Measurements from ENCODE around the gene EPN2.
A peak's percentile ranks its signal among the peaks of the same experiment; 100 is the strongest.

The EPN2 gene

DNA sequence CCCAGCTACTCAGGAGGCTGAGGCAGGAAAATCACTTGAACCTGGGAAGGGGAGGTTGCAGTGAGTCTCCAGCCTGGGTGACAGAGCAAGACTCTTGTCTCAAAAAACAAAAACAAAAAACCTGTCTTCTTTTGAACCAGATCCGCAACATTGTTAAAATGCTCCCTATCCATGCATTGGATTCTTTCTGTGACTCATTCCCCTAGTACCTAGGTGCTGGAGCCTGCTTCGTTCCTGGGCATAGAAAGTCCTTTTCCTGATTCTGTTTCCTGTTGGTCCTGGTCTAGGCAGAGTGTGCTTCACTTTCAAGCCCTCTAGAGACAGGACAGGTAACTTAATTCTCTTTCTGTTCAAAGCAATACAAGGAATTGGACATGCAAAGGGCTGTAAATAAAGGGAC lies 5.2 kb downstream of the EPN2 start:
- DNase-seq = no peak

DNA sequence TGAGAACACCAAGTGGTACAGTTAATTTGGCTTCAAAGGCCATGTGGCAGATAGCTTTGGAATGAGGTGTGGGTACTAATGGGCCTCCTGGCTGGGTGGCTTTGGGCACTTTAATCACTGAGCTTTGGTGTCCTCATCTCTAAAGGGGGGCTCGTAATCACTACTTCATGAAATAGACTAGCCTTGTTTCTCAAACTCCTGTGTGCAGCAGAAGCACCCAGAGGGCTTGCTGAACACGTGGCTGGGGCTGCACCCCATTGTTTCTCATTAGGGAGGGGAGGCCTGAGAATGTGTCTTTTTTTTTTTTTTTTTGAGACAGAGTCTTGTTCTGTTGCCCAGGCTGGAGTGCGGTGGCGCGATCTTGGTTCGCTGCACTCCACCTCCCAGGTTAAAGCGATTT lies 5.8 kb downstream of the EPN2 start:
- DNase-seq = no peak

- no peak for DNase-seq
Measured at GRCh38 chr17:19243838-19244237, 6.7 kb downstream of the EPN2 start.

DNA sequence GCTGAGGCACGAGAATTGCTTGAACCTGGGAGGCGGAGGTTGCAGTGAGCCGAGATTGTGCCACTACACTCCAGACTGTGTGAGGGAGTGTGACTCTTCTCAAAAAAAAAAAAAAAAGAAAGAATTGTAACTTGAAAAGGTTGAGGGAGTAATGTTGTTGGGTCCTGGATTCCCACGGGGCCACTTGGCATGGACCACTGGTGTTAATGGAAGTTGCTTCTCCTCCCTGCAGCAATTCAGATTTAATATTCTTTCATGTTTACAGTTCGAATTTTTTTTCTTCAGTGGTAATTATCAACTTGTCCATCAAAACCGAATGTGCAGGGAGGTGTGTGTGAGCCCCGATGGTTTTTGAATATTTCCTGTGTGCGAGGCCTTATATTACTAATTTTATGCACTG lies 7.2 kb downstream of the EPN2 start:
- no peak for DNase-seq

DNA sequence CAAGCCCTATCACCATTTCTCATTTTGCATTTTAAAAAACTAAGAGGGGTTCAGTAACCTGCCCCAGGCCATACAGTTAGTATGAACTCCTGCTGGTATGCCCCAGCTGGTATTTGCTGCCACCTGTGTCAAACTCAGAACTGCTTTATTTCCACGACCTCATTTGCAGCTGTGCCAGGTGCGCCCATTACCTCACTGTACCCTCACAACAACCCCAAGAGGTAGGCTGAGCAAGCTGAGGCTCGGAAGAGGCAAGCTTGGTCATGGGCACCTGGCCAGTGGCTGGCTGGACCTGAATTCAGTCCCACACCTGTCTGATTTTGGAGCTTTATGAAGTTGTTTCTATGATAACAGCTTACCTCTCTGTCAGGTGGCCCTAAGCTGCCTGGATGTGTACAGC lies 7.6 kb downstream of the EPN2 start:
- DNase-seq = no peak

DNA sequence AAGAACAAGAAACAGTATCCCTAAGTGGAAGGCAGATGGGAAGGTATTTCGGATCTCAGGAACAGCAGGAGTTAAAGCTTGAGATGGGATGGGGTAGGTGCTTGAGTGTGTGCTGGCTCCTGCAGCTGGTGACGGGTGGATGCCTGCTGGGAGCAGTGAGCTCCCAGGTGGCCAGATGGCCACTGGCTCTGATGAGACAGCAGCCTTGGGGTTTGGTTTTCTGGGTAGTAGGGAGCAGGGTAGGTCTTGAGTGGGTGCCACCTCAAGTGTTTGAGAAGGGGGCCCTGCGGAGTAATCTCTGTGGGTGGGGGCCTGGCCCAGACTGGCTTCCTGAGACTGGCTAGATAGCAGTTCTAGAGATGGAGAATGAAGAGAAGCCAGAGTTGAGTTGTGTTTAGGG lies 10.3 kb downstream of the EPN2 start:
- DNase-seq = no peak

- peak; percentile 85 for DNase-seq
Measured at GRCh38 chr17:19248151-19248927, 11.2 kb downstream of the EPN2 start.

GRCh38 chr17:19248928-19249574 lies 11.9 kb downstream of the EPN2 start:
- peak; percentile 46 for DNase-seq

GRCh38 chr17:19249681-19250080 lies 12.5 kb downstream of the EPN2 start:
- no peak for DNase-seq

- no peak for DNase-seq
Measured at GRCh38 chr17:19250421-19251173, 13.4 kb downstream of the EPN2 start.

DNA sequence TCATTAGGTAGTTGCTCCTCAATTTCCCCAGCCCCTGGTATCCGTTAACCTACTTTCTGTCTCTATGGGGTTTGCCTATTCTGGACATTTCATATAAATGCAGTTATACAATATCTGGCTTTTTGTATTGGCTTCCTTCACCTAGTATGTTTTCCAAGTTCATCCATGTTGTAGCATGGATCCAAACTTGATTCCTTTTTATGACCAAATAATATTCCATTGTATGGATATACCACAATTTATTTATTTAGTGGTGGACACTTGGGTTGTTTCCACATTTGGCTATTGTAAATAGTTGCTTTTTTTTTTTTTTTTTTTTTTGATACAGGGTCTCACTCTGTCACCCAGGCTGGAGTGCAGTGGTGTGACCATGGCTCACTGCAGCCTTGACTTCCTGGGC lies 15.9 kb downstream of the EPN2 start:
- no peak for DNase-seq

DNA sequence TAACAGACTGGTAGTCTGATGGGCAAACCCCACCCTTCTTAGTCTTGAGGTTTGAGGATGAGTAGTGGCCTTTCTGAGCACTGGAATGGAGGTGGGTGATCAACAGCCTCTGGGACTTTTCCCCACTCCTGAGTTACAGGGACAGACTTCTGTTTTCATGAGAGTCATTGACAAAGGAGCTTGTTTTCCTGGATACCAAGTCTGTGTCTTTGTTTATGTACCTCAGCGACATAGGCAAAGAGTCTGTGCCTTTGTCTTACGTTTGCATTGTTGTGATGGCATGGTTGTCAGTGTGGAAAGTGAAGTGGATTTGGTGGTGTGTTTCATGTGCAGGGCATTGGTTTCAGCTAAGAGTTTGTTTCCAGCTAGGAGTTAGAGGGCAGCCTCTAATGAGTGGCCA lies 17.5 kb downstream of the EPN2 start:
- no peak for DNase-seq

GRCh38 chr17:19255279-19255678 lies 18.1 kb downstream of the EPN2 start:
- no peak for DNase-seq

GRCh38 chr17:19258371-19258770 lies 21.2 kb downstream of the EPN2 start:
- no peak for DNase-seq

DNA sequence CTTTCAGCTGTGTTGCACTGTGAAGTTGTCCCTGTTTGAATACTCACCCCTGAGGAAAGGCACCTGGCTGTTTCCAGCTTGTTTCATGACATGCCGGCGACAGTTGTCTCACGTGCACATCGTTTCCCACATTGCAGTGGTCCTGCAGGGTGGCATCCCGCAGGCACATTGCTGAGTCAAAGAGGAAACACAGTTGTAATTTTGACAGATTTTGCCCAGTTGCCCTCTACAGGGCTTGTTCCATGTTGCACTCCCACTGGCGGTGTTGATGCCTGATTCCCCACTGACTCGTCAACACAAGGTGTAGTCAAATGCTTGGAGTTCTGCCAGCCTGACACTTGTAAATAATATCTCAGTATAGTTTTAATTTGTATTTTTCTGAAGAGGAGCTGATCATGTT lies 23.8 kb downstream of the EPN2 start:
- DNase-seq = peak; percentile 62

- no peak for DNase-seq
Measured at GRCh38 chr17:19261426-19261825, 24.3 kb downstream of the EPN2 start.

DNA sequence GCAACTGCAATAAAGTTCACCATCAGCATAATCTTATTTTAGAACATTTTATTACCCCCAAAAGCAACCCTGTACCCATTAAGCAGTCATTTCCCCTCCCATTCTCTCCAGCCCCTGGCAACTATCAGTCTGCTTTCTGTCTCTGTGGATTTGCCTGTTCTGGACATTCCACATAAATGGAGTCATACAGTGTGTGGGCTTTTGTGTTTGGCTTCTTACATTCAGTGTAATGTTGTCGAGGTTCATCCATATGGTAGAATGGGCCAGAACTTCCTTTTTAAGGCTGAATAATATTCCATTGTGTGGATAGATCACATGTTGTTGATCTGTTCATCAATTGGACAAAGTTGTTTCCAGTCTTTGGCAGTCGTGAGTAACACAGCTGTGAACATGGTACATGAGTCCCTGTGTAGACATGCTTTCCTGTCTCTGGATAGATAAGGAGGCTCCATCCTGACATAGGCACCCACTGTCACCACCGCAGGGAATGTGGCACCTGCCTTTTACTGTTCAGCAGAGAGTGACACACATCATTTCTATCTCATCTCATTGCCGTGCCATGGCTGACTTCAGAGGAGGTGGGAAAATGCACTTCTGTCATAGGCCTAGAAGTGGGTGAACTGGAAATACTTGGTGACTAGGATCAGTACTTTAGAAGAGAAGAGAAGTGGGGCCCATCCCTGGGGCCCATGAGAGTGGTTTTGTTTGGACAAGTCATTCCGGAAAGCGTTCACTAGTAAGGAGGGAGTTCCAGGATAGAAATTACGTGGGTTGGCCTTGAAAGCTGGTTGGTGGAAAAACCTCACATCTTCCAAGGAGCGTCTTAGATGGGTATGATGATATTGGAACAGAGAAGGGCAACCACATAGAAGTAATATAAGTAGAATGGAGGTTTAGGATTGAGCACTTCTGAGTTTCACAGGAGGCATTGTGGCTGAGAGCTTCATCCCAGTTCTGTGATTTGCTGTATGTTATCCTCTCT lies 25.8 kb downstream of the EPN2 start:
- DNase-seq = no peak

DNA sequence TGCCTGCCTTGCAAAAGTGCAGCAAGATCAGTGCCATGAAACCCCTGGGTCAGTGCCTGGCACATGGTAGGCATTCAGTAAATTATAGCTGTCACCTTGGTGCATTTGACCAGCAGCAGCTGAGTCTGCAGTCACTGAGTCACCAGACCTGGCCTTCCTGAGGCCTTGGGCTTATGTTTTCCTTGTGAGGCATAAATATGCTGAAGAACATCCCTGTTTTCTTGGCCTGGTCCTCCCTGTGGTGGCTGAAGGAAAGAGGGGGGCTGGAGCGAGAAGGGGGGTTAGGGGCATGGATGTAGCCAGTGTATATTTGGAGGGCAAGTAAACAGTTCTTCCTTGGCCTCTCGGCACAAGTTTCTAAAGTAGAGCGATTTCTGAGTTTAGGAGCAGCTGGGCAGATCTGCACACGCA lies 26.5 kb downstream of the EPN2 start:
- DNase-seq = no peak

DNA sequence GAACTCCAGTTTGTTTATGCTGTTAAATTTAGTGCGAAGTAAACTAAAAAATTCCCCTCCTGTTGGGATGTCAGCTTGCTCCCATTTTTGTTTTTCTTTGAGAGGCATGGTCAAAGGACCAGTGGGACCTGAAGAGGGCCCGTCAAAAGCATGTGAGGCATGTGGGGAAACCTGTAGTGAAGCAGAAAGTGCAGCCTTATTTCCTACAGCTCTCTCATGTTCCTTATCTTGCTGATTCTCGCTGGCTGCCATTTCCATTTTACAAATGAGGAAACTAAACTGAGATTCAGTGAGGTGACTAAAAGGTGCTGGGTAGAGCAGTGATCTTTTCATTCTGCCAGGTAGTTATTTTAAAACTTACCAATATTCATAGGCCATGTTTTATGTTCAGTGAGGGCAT lies 27.1 kb downstream of the EPN2 start:
- DNase-seq = no peak

DNA sequence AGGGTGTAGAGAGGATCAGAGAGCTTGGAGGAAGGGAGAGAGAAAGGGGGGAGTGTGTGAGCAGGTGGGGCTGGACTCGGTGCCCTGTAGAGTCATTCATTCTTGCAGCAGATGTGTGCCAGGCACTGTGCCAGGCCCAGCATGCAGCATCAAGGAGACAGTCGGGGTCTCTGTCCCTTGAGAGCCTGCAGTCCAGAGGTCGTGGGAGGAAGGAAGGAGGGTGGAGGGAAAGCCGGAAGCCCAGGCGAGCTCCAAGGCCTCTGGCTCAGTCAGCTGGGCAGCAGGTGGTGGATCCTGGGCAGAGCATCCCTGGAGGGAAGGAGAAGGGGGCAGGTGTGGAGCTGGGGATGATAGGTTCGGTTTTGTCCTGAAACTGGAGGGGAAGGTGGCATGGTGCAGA lies 27.5 kb downstream of the EPN2 start:
- no peak for DNase-seq

DNA sequence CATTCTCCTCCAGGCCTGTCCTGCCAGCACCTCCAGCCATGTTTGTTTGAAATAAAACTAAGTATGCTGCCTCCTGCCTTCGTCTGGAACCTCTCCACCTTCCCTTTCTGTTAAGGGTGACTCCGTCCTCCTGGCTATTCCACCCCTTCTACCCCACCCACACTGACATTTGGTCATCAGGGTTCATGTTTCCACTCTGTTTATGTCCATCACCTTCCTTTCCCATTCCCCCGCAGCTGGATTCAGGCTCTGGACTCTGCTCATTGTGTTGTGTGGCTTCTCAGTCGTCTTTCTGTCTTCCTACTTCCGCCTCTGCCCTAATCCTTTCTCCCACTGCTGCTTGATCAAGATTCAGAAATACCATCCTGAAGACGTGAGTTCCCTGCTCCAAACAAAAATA lies 28.6 kb downstream of the EPN2 start:
- no peak for DNase-seq

DNA sequence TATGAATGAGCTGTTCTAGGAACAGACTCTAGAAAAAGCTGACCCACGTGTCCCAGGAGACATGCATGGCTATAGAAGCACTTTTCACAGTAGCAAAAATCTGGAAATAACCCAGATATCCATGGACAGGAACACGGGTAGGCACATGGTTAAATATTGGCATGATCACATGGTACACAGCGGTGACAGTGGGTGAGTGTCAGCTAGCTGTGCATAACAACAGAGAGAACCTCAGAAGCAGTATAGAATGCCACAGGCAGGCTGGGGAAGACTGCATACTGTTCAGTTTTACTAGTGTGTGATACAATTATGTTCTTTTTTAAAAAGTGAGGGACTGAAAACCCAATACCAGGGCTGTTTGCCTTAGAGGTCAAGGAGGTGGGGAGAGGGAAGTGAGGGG lies 31.4 kb downstream of the EPN2 start:
- no peak for DNase-seq

- DNase-seq = no peak
Measured at GRCh38 chr17:19269106-19269505, 31.9 kb downstream of the EPN2 start.

Measured in hematopoietic multipotent progenitor cell treated with erythropoietin and hydrocortisone succinate and interleukin-3 and kit ligand, for 4 days (in vitro differentiated cells).